GM21619 (cell line): ENCODE measurements around the gene SLC35E1.

Experiments used
- ATAC-seq: cut with Tn5 transposase; IDR thresholded peaks from one replicate; pipeline ENCODE4 v1.9.1; 2021; ENCODE audit not compliant: unreplicated experiment

Gene SLC35E1

DNA sequence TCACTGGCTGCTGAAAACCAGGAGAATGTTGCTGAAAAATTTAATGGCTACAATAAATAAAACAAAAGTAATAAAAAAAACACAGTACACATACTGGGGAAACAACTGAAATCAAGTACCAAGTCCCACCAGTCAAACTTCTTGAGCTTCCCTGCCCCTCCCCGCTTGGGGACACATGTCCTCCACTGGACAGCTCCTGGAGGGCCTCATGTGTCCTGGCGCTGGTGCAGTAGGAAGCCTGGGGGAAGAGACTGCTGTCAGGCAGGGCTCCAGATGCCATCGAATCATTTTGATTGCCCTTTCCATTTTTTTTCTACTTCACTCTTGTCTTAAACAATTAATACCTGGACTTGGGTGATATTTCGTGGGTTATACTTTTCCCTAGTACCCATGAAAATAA, 26.6 kb upstream of the SLC35E1 start:
- no peak for ATAC-seq

DNA sequence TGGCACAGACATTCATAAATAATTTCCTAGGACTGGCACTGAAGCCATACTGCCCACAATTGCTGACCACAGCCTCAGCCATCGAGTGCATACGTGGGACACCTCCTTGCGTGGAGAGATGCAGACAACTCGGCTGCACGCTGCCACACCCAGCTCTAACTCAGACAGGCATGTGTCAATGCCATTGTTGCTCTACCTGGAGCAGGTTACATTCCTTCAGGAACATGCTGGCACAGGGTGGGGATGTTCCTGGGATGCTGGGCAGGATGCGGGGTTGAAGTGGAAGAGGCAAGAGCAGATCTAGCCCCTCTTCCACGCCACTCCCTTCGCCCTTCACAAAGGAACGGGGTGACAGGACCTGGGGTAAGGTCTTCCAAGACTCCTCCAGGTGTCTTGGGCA, 24.2 kb upstream of the SLC35E1 start:
- ATAC-seq, result no peak

DNA sequence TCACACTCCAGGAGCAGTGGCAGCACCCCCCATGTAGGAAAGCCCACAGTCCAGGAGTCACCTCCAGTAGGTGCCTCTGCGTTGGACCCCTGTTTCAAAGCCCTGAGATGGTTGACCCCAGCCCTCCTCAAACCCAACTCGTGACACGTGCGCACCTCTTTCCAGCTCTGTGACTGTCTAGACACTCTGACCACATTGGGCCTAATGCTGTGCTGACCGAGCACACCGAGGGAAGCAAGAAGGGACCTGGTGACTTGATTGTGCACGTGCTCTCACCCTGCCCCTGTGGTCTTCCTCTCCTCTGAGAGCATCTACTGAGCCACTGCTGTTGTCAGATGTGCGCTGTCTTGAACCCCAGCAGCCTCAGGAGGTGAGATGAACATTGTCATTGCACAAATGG, 22.9 kb upstream of the SLC35E1 start:
- ATAC-seq, result no peak

DNA sequence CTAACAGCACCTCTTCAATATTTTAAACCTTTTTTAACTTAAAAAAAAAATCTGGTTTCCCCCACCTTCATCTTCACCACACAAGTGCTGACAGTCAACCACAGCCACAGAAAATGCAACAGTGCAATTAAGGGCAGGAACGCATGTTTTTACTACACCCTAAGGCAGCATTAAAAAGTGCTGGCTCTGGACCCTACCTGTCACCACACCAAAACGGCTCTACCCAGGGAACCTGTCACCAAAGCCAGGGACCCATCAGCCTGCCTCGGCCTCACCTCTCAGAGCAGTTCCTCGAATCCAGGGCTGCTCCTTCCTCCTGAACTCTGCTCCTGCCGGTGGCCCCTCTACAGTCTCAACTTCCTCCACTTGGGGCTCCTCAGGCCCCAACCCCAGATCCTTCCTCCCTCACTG, 22.5 kb upstream of the SLC35E1 start:
- ATAC-seq, result peak; percentile 8

DNA sequence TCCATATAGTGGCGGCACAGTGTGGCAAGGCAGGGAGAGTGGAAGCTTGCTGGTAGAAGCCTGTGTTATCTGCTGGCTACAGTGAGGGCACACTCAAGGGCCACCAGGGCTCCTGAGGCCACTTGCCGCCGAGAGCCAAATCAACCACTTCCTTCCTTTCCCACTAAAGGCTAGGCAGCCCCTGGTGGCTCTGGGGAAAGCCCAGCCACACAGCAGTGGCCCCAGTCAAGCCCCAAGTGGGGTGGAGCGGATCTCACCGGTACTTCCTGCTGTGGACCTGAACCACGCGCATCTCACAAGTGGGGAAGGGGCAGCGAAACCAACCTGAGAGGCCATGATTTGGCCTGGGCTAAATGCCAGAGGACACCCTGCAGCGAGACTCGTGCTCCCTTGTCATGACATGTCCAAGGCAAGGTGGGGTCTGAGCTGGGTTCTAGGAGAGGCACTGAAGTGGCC, 21.9 kb upstream of the SLC35E1 start:
- peak; percentile 51 for ATAC-seq

DNA sequence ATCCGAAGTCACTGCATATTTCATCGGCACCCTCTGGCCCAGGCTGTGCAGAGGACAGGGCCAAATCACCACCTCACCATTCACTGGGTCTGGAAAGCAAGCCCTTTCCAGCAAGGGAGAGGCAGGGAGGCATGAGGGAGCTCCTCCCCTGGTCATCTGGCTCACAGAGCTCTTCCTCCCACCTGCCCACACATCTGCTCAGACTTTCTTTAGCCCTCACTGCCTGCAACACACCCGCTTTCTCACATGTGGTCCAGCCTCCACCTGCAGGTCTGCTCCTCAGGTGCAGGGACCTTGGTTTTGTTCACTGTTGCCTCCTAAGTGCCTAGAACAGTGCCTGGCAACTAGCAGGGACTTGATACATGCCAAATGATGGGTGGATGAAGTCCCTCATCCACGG, 21.0 kb upstream of the SLC35E1 start:
- no peak for ATAC-seq

DNA sequence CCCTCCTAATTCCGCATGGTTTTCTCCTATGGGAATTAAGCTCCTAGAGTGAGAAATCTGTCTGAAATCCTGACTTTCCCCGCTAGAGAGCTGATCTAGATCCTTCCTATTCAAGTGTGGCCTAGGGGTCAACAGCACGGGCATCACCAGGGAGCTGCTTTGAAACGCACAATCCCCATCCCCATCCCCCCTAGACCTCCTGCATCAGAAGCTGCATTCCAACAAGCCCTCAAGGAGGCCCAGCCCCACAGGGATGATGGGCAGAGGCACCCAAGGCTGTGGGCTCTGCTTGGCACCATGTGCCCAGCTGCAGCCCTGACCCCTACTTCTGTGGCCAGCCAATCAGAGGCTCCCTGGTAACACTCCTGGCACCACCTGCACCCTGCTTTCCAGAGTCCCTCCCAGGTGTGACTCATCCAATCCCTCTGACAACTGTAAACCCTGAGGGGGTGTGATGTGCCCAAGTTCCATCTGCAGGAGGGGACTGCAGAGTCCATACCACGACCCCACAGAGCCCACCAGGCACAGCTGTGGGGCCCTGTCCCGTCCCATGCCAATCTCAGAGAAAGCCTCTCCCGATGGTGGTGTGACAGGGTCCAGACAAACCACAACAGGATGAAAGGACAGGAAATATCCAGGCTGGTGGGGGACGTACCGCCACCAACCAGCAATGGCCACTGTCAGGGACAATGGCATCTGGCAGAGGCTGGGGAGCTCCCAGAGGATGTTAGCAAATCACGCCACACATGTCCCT, 19.8 kb upstream of the SLC35E1 start:
- ATAC-seq, result no peak

DNA sequence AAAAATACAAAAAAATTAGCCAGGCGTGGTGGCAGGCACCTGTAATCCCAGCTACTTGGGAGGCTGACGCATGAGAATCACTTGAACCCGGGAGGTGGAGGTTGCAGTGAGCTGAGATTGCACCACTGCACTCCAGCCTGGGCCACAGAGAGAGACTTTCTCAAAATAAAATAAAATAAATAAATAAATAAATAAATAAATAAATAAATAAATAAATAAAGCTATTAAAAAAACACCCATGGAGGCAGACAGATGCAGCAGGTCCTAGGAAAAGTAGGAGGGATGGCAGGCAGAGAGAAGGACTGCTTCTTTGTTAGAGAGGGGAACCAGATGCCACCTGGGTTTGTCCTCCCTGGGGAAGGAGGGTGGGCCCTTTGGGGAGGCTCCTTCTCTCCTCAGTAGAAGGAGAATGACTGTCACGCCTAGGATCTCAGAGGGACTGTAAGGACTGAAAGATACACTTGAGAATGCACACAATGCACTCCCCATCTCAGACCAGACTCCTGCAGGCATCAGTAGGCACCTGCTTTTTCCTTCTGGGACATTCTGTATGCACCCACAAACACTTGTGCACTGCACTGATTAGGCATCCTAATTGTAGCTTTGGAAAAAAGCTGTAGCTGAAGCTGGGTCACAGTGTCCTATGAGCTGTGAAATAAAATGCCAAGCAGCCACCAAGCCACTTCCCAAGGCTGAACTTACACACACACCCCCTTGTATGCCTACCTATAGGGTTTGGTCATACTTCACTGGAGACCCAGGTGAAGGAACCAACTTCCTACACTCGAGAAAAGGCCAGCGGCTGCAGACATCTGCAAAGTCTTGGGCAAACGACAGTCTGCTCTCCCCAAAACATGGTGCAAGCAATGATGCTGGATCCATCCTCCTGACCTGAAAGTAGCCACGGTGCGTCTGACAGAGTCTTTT, 18.9 kb upstream of the SLC35E1 start:
- ATAC-seq, result no peak

DNA sequence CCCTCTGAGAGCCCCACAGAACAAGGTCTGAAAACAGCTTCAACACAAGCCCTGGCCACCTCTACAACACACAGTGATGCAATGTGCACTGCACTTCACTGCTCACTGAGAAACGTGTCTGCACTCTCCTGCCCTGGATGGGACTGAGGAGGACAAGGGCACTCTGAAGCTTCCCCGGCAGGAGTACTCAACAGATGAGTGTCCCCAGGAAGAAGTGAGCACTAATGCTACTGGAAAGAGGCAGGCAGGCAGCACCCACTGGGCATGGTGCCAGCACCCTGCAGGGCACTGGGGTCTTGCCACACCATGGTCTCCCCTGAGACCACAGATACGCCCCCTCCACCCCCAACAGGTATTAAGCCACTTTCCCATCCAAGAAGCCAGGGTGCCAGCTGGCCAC, 17.7 kb upstream of the SLC35E1 start:
- ATAC-seq, result no peak

DNA sequence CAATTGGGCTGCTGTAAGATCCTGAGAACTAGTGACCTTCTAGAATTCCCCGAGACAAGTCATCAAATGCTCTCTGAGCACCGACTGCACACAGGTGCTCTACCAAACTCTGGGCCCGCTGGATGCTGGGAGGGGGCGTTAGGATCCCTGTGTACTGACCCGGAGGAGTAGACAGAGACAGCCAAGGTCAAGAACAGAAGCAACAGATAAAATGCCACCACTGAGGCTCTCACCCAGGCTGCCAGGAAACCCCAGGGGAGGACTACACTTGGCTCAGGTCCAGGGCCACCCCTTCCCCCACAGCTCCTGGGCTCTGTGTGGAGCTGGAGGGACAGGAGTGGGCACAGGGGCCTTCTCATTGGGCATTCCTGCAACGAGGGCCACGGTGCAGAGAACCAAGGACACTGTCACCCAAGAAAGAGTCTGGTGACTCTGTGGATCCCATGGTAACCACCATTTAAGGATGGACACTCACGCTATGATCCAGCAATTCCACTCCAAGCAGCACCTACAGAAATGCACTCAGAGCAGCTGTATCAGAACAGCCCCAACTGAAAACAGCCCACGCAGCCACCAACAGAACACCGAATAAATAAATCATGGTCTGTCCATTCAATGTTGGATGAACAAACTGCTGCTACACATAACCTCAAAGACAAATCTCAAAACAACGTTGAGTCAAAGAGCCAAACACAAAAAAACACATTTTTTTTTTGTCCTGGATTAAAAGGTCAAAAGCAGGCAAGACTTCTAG, 16.8 kb upstream of the SLC35E1 start:
- peak; percentile 8 for ATAC-seq

DNA sequence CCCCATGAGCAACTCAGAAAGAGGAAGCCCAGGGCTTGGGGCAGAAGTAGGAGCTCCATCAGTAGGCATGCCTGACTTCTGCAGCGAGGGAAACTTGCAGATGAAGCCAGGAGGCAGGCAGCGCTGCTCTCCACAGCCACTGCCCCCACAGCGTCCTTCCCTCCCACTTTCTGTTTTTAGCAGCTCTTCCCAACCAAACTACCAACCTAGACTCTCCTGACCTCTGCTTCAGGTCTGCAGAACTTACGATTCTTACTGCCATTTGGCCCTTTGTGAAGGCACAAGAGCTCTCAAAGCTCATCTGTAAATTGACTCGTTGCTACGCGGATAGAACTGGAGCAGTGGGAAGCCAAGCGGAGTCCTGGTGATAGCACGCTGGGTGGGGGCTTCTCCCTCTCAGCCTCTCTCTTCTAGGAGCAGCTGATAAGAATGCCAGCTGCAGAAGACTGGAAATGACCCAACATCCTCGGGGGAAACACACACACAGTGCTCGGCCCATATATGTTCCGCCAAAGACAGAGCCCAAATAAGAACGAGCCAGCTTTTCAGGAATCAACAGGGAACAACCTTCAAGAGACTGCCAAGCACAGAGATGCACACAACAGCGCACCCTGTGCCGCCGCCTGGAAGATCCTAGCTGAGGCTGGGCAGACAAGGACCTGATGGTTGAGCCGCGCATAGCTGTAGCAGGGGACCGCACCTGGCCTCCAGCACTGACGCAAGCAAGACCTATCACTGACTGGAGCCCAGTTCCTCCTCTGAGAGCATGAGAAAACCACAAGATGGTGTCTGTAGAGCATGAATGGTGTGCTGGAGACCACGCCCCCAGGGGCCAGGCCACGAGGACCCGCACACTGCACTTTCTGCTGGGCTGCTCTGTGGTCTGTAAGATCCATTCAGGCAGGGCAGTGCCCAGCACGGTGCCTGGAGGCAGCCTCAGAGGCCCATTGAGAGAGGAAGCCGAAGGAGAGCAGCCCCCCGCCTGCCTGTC, 15.9 kb upstream of the SLC35E1 start:
- peak; percentile 42 for ATAC-seq

DNA sequence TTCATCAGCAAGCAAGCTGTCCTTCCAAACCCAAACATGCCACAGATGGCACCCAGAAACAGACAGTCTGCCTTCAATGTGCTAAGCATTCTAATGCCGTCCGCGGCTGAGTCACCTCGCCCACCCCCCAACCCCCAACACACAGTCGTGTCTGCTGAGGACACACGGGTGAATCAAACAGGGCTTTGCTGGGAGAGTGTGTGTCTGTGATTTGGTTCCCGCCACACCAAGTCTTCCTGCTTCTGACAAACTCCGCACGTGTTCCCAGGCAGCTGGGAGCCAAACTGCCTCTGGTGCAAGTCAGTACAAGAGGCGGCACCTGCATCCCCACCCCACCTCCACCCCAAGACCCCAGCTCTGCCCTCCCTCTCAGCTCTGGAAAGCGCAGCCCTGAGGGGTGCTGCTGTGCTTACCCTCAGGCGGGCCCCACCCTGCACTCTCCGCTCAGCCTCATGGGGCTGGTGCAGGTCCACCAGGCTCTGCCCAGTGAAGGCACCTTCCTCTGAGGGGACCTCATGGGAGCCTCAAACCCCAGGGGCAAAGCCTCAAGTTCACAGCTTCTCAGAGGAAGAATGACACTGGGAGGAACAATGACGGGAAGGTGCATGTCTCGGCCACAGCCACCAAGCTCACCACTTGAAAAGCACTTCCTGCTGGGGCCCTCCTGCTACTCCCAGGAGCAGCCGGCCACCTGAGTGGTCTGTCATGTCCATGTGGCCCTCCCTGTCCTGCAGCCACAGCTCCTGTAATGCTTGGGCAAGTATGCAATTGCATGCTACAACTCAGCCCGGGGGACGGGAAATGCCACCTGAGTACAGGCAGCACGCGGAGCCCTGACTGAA, 15.0 kb upstream of the SLC35E1 start:
- no peak for ATAC-seq

DNA sequence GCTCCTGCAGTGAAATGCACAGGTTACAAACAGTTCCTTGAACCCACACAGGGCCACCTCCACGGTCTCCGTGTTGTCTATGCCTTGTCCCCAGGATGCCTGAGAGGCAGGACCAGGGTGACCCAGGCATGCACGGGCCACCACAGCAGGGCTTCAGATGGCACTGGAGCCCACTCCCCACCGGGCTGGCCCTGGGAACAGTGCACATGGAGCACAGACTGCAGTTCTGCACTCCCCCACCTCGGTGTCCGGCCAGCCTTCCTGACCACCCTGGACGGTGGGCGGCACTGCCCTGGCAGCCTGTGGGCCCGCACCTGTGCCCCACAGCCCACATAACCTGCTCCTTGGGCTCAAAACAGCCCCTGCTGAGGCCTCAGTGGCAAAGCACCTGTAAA, 14.3 kb upstream of the SLC35E1 start:
- ATAC-seq, result no peak

DNA sequence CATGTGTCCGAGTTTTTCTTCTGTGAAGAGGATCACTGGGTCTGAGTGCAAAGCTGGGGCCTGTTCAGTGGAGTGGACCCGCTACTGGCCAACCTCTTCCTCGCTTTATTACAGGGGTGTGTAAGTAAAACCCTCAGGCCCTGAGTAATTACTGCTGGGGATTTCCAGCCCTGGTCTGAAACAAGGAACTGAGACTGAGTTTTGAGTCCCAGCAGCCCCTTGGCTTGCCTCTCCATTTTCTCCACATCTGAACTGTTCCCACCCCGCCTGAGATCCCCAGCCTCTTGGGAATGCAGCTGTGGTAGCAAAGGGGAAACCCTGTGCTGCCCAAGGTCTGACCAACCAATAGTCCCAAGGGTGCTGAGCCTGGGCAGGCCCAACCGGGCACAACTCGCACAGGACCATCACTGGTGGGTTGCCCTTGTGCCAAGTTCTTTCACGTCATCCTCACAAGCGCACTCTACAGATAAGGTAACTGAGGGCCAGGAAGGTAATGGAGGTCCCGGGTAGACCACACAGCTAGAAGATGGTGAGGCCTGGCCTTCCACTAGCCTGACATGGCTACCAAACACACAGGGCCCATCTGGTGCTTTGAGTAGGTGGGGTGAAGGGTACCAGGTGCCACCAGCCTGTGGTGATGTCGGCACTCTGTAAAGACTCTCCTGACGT, 13.7 kb upstream of the SLC35E1 start:
- peak; percentile 21 for ATAC-seq

DNA sequence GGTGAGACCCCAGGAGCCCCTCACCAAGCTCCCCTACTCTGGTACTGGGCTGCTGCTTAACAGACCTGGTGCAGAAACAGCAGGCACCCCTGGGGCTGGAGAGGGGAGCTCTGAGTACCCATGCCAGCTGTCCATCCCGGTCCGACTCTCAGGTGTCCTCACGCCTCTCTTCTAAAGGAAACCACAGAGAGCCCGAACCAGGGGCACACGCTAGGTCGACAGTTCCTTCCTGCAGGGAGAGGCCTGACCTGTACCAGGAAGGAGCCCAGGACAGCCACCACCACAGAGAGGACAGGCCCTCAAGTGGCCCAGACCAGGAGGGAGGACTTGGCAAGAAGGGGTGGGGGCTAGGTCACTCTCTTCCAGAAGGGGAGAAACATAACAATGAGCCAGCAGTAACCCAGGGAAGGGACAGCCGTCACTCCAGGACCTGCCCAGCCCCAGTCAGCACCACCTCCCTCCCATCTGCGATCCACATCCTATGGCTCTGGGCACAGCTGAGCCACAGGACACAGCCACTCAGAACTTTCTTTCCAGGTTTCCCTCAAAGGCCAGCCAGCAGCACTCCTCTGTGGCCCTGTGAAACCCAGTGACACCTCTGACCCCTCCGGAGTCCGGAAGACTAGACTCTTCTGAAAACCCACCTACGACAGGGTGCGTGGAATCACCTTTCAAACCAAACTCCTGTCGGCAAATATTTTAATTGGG, 13.0 kb upstream of the SLC35E1 start:
- no peak for ATAC-seq

DNA sequence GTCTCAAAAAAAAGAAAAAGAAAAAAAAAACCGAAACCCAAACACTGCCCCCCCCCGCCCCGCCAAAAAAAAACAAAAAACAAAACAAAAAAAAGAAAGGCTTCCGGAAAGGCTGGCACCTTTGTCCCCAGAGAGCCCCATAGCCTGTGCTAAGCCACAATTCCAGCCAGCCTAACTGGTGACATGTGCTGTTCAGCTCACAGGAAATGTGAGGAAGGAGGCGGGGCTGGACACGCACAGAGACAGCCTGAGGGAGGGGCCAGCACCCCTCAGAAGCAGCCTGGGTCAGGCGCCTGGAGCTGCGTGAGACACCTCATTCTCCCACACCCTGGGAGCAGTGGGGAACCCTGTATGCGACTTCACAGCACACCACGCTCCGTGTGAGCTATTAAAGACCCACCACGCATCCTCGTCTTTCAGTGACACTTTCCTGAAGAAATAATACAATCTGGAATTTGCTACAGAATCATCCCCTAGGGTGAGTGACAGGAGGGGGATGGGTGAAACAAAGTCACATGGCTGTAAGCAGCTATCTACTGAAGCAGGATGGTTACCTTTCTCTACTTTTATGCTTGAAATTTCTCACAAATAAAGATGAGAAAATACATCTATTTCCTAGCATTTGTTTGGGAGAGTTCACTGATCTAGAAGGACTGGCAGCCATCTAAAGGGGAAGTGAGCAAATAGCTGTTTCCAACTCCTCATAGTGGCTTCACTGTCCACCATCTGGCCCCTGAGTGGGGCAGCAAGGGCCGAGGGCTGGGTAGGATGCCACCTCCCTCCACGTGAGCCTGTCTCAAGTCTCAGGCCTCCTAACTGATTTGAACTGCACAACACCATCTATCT, 12.3 kb upstream of the SLC35E1 start:
- ATAC-seq, result peak; percentile 34
